ENCODE measurements around the gene SUGCT. TPM values are rescaled to one million over a fixed set of nuclear protein-coding genes. Genes with fewer than 3 reads are reported as not detected.

The SUGCT gene
- total and polyA plus RNA-seq, 5 donors from 2014 or later = 0.52 to 3.1 (median 1.5) TPM; not detected in 1

- Histone ChIP-seq H3K27ac (ENCODE audit: insufficient read depth, low read length, poor library complexity, severe bottlenecking) (no peak overlapping the region), H3K27me3 (ENCODE audit: control insufficient read depth, insufficient read depth, low read length) (no peaks in the 10 kb centered on the region), H3K4me1 (ENCODE audit: control insufficient read depth, insufficient read depth, low read length, poor library complexity, severe bottlenecking) (no peaks in the 10 kb centered on the region), H3K36me3 (ENCODE audit: control insufficient read depth, insufficient read depth, low read length) (no peaks in the 10 kb centered on the region), H3K9me3 (ENCODE audit: control insufficient read depth in 2 of 2, low read length in 2 of 2) (peaks cover 0 to 6% of the 10 kb centered on the region in 2 experiments), H3K4me3 (ENCODE audit: low read depth, low read length) (no peak overlapping the region)
- ATAC-seq (ENCODE audit: low read depth in 2 of 2) (no peak), DNase-seq (no peak)
- Mint-ChIP-seq H3K27me3 (no peaks in the 10 kb centered on the region), H3K36me3 (peaks cover 3% of the 10 kb centered on the region), H3K9me3 (peaks cover 0 to 16% (median 3%) of the 10 kb centered on the region in 7 donors), H3K27ac (no peak overlapping the region), H3K4me1 (peaks cover 0 to 2% (median 0%) of the 10 kb centered on the region in 4 donors), H3K4me3 (no peak overlapping the region)
Observed at GRCh38 chr7:40506158-40506557, 371.4 kb downstream of the SUGCT start.

GRCh38 chr7:40507166-40507565, 372.4 kb downstream of the SUGCT start:
- peaks cover 3% of the 10 kb centered on the region for H3K36me3 Mint-ChIP-seq
- H3K4me3 ChIP-seq (ENCODE audit: low read depth, low read length) = no peak overlapping the region
- no peaks in the 10 kb centered on the region for H3K4me1 ChIP-seq (ENCODE audit: control insufficient read depth, insufficient read depth, low read length, poor library complexity, severe bottlenecking)
- no peaks in the 10 kb centered on the region for H3K27me3 ChIP-seq (ENCODE audit: control insufficient read depth, insufficient read depth, low read length)
- no peak overlapping the region for H3K4me3 Mint-ChIP-seq
- DNase-seq (peak in 1 of 3 donors; percentile 25), ATAC-seq (ENCODE audit: low read depth in 2 of 2) (no peak)
- H3K4me1 Mint-ChIP-seq = peaks cover 0 to 2% (median 0%) of the 10 kb centered on the region in 4 donors
- no peaks in the 10 kb centered on the region for H3K36me3 ChIP-seq (ENCODE audit: control insufficient read depth, insufficient read depth, low read length)
- peaks cover 0 to 16% (median 3%) of the 10 kb centered on the region in 7 donors for H3K9me3 Mint-ChIP-seq
- no peaks in the 10 kb centered on the region for H3K27me3 Mint-ChIP-seq
- peaks cover 0 to 6% of the 10 kb centered on the region in 2 experiments for H3K9me3 ChIP-seq (ENCODE audit: control insufficient read depth in 2 of 2, low read length in 2 of 2)
- no peak overlapping the region for H3K27ac ChIP-seq (ENCODE audit: insufficient read depth, low read length, poor library complexity, severe bottlenecking)
- H3K27ac Mint-ChIP-seq = no peak overlapping the region

GRCh38 chr7:40509287-40509996, 374.6 kb downstream of the SUGCT start:
- Mint-ChIP-seq H3K9me3 (peaks cover 2 to 16% (median 4%) of the 10 kb centered on the region in 7 donors), H3K36me3 (peaks cover 3% of the 10 kb centered on the region), H3K27ac (no peak overlapping the region), H3K4me1 (peaks cover 0 to 2% (median 0%) of the 10 kb centered on the region in 4 donors), H3K27me3 (no peaks in the 10 kb centered on the region), H3K4me3 (no peak overlapping the region)
- ATAC-seq (ENCODE audit: low read depth in 2 of 2) (no peak), DNase-seq (no peak)
- peaks cover 0 to 6% of the 10 kb centered on the region in 2 experiments for H3K9me3 ChIP-seq (ENCODE audit: control insufficient read depth in 2 of 2, low read length in 2 of 2)
- H3K36me3 ChIP-seq (ENCODE audit: control insufficient read depth, insufficient read depth, low read length) = no peaks in the 10 kb centered on the region
- no peak overlapping the region for H3K27ac ChIP-seq (ENCODE audit: insufficient read depth, low read length, poor library complexity, severe bottlenecking)
- no peaks in the 10 kb centered on the region for H3K27me3 ChIP-seq (ENCODE audit: control insufficient read depth, insufficient read depth, low read length)
- no peak overlapping the region for H3K4me3 ChIP-seq (ENCODE audit: low read depth, low read length)
- no peaks in the 10 kb centered on the region for H3K4me1 ChIP-seq (ENCODE audit: control insufficient read depth, insufficient read depth, low read length, poor library complexity, severe bottlenecking)

- no peaks in the 10 kb centered on the region for H3K36me3 ChIP-seq (ENCODE audit: control insufficient read depth, insufficient read depth, low read length)
- ATAC-seq (ENCODE audit: low read depth in 2 of 2) (no peak), DNase-seq (no peak)
- H3K27me3 ChIP-seq (ENCODE audit: control insufficient read depth, insufficient read depth, low read length) = no peaks in the 10 kb centered on the region
- H3K4me3 ChIP-seq (ENCODE audit: low read depth, low read length) = no peak overlapping the region
- H3K27me3 Mint-ChIP-seq = no peaks in the 10 kb centered on the region
- H3K4me3 Mint-ChIP-seq = no peak overlapping the region
- H3K9me3 ChIP-seq (ENCODE audit: control insufficient read depth in 2 of 2, low read length in 2 of 2) = no peaks in the 10 kb centered on the region
- H3K9me3 Mint-ChIP-seq = peaks cover 0 to 8% (median 3%) of the 10 kb centered on the region in 7 donors
- H3K4me1 Mint-ChIP-seq = no peaks in the 10 kb centered on the region
- H3K4me1 ChIP-seq (ENCODE audit: control insufficient read depth, insufficient read depth, low read length, poor library complexity, severe bottlenecking) = no peaks in the 10 kb centered on the region
- H3K27ac Mint-ChIP-seq = no peak overlapping the region
- no peak overlapping the region for H3K27ac ChIP-seq (ENCODE audit: insufficient read depth, low read length, poor library complexity, severe bottlenecking)
- H3K36me3 Mint-ChIP-seq = no peaks in the 10 kb centered on the region
Observed at GRCh38 chr7:40516376-40516775, 381.6 kb downstream of the SUGCT start.

GRCh38 chr7:40519009-40519408, 384.2 kb downstream of the SUGCT start:
- Mint-ChIP-seq H3K36me3 (no peaks in the 10 kb centered on the region), H3K9me3 (peaks cover 0 to 6% (median 2%) of the 10 kb centered on the region in 7 donors), H3K27me3 (no peaks in the 10 kb centered on the region), H3K27ac (no peak overlapping the region), H3K4me3 (no peak overlapping the region), H3K4me1 (no peaks in the 10 kb centered on the region)
- ATAC-seq (ENCODE audit: low read depth in 2 of 2) (no peak), DNase-seq (no peak)
- no peaks in the 10 kb centered on the region for H3K36me3 ChIP-seq (ENCODE audit: control insufficient read depth, insufficient read depth, low read length)
- no peaks in the 10 kb centered on the region for H3K27me3 ChIP-seq (ENCODE audit: control insufficient read depth, insufficient read depth, low read length)
- H3K4me3 ChIP-seq (ENCODE audit: low read depth, low read length) = no peak overlapping the region
- H3K27ac ChIP-seq (ENCODE audit: insufficient read depth, low read length, poor library complexity, severe bottlenecking) = no peak overlapping the region
- H3K4me1 ChIP-seq (ENCODE audit: control insufficient read depth, insufficient read depth, low read length, poor library complexity, severe bottlenecking) = no peaks in the 10 kb centered on the region
- H3K9me3 ChIP-seq (ENCODE audit: control insufficient read depth in 2 of 2, low read length in 2 of 2) = no peaks in the 10 kb centered on the region

GRCh38 chr7:40520986-40521738, 386.4 kb downstream of the SUGCT start:
- no peak overlapping the region for H3K27ac Mint-ChIP-seq
- ATAC-seq (ENCODE audit: low read depth in 2 of 2) (no peak), DNase-seq (no peak)
- H3K9me3 Mint-ChIP-seq = peaks cover 0 to 8% (median 2%) of the 10 kb centered on the region in 7 donors
- Histone ChIP-seq H3K4me1 (ENCODE audit: control insufficient read depth, insufficient read depth, low read length, poor library complexity, severe bottlenecking) (no peaks in the 10 kb centered on the region), H3K27ac (ENCODE audit: insufficient read depth, low read length, poor library complexity, severe bottlenecking) (no peak overlapping the region), H3K27me3 (ENCODE audit: control insufficient read depth, insufficient read depth, low read length) (no peaks in the 10 kb centered on the region), H3K4me3 (ENCODE audit: low read depth, low read length) (no peak overlapping the region), H3K9me3 (ENCODE audit: control insufficient read depth in 2 of 2, low read length in 2 of 2) (no peaks in the 10 kb centered on the region), H3K36me3 (ENCODE audit: control insufficient read depth, insufficient read depth, low read length) (no peaks in the 10 kb centered on the region)
- H3K36me3 Mint-ChIP-seq = no peaks in the 10 kb centered on the region
- H3K4me3 Mint-ChIP-seq = no peak overlapping the region
- no peaks in the 10 kb centered on the region for H3K27me3 Mint-ChIP-seq
- peaks cover 0 to 6% (median 0%) of the 10 kb centered on the region in 4 donors for H3K4me1 Mint-ChIP-seq

GRCh38 chr7:40525764-40526163, 391.0 kb downstream of the SUGCT start:
- H3K4me3 ChIP-seq (ENCODE audit: low read depth, low read length) = no peak overlapping the region
- Mint-ChIP-seq H3K4me3 (no peak overlapping the region), H3K27ac (no peak overlapping the region), H3K27me3 (no peaks in the 10 kb centered on the region), H3K9me3 (peaks cover 0 to 10% (median 0%) of the 10 kb centered on the region in 7 donors), H3K4me1 (peaks cover 0 to 6% (median 0%) of the 10 kb centered on the region in 4 donors), H3K36me3 (no peaks in the 10 kb centered on the region)
- H3K27me3 ChIP-seq (ENCODE audit: control insufficient read depth, insufficient read depth, low read length) = no peaks in the 10 kb centered on the region
- no peaks in the 10 kb centered on the region for H3K4me1 ChIP-seq (ENCODE audit: control insufficient read depth, insufficient read depth, low read length, poor library complexity, severe bottlenecking)
- H3K9me3 ChIP-seq (ENCODE audit: control insufficient read depth in 2 of 2, low read length in 2 of 2) = no peaks in the 10 kb centered on the region
- ATAC-seq (ENCODE audit: low read depth in 2 of 2) = no peak
- no peaks in the 10 kb centered on the region for H3K36me3 ChIP-seq (ENCODE audit: control insufficient read depth, insufficient read depth, low read length)
- H3K27ac ChIP-seq (ENCODE audit: insufficient read depth, low read length, poor library complexity, severe bottlenecking) = no peak overlapping the region
- no peak for DNase-seq

Measured in CD4-positive, CD25-positive, alpha-beta regulatory T cell (primary cell).